Spleen (tissue), 11 donors: Measurements from ENCODE around the gene MTIF2. TPM values are rescaled to one million over a fixed set of nuclear protein-coding genes. Genes with fewer than 3 reads are reported as not detected.

Experiments
- DNase-seq: peaks from one replicate; pipeline ENCODE4 v3.0.0-alpha.2; 2020
- H3K27ac ChIP-seq, 8 donors: fragments of 200-600 bp; sonication (generic) in 7 of 8; 1 replicate in 4 of 8; 2 replicates in 4 of 8; pipeline versions ENCODE4 v1.5.0 to v1.8.0; 2016 to 2021; ENCODE audit warnings: inconsistent platforms in 4 of 8, mild to moderate bottlenecking in 4 of 8, moderate library complexity in 1 of 8
- H3K27me3 ChIP-seq, 7 donors: fragments of 200-600 bp; sonication (generic) in 6 of 7; replicated peaks in 1 of 7; 1 replicate in 4 of 7; 2 replicates in 3 of 7; pipeline versions ENCODE4 v1.5.0 to v1.8.0; 2016 to 2021; ENCODE audit warnings: inconsistent platforms in 3 of 7, mild to moderate bottlenecking in 1 of 7
- H3K36me3 ChIP-seq, 6 donors: fragments of 200-600 bp; sonication (generic) in 5 of 6; 1 replicate in 4 of 6; 2 replicates in 2 of 6; pipeline versions ENCODE4 v1.5.0 to v1.8.0; 2016 to 2021; ENCODE audit warnings: inconsistent platforms in 2 of 6
- H3K4me1 ChIP-seq, 6 donors: fragments of 200-600 bp; sonication (generic) in 5 of 6; 1 replicate in 3 of 6; 2 replicates in 3 of 6; pipeline versions ENCODE4 v1.5.0 to v1.8.0; 2016 to 2021; ENCODE audit warnings: inconsistent platforms in 3 of 6
- H3K4me3 ChIP-seq, 8 donors: fragments of 200-600 bp; sonication (generic) in 7 of 8; 1 replicate in 4 of 8; 2 replicates in 4 of 8; pipeline versions ENCODE4 v1.5.0 to v1.8.0; 2016 to 2021; ENCODE audit warnings: inconsistent platforms in 4 of 8, mild to moderate bottlenecking in 4 of 8, moderate library complexity in 2 of 8
- H3K9me3 ChIP-seq, 8 donors: fragments of 200-600 bp; sonication (generic) in 7 of 8; 1 replicate in 4 of 8; 2 replicates in 4 of 8; pipeline versions ENCODE4 v1.5.0 to v1.8.0; 2016 to 2021; ENCODE audit warnings: inconsistent platforms in 4 of 8
- POLR2A ChIP-seq, 3 donors: fragments of 450-650 bp; IDR thresholded peaks; one replicate each; pipeline ENCODE4 v1.5.1; 2017; ENCODE audit warnings: antibody characterized with exemption in 3 of 3, mild to moderate bottlenecking in 1 of 3
- POLR2AphosphoS5 ChIP-seq, 3 donors: sonication (generic); formaldehyde crosslinking; IDR thresholded peaks; one replicate each; pipeline ENCODE4 v1.5.1; 2017; ENCODE audit warnings: antibody characterized with exemption in 3 of 3
- WGBS, 5 donors: extraction: QIAGEN DNeasy Blood & Tissue Kit in 3 of 5; methylation state at CpG; one replicate each; pipeline versions ENCODE4 v1.1.5 to v1.1.7; 2013 to 2018; 5-methylcytosine and 5-hydroxymethylcytosine counted together
- intact Hi-C: fragments of 100-400 bp; cut with DNase I; formaldehyde crosslinking; loops from one replicate; pipeline ENCODE4 v1.15.0; 2023; ENCODE audit warnings: low total_unique reads
- polyA plus RNA-seq, 3 donors: library from polyadenylated mRNA; stranded (reverse); fragments of 200-250 nt; gene quantifications; one replicate each; pipeline ENCODE4 v1.2.1, GENCODE V29; 2013
- total RNA-seq, 7 donors: library from RNA; depleted of rRNA in 3 of 7; stranded (reverse); fragments of >200 nt in 3 of 7; fragmentation: NEBNext Ultra II Directional in 4 of 7; extraction: Animal tissue kit (Norgen Biotek cat#: 25700) in 4 of 7; gene quantifications; one replicate each; pipeline versions ENCODE4 v1.1.0 to v1.2.1, GENCODE V29; 2016 to 2021
- TF ChIP-seq, protein P1 (sequence below), 11 experiments: fragments of 200-600 bp in 7 of 11; fragments of 450-650 bp in 4 of 11; sonication (generic) in 4 of 11; IDR thresholded peaks in 8 of 11; conservative IDR thresholded peaks in 3 of 11; 1 replicate in 7 of 11; 2 replicates in 4 of 11; pipeline versions ENCODE4 v1.4.0 to v1.8.0; 2016 to 2021; ENCODE audit warnings: antibody characterized with exemption in 11 of 11, inconsistent platforms in 4 of 11, mild to moderate bottlenecking in 1 of 11
- donor health status: healthy with polysubstance abuse.
- donor health status: DM: no; HTN: no; CAD: no; lungs with moderate emphysema.
- donor health status: DM: no; HTN: no; CAD: no.
- donor health status: Bipolar disorder and iron deficiency.
- donor health status: healthy.
- donor health status: DM: no; HTN: no; CAD: no.
- donor health status: DM: yes; HTN: yes; CAD: no.

Gene MTIF2
- total and polyA plus RNA-seq, 10 donors: 18.4 to 28.5 (median 21.4) TPM

DNA sequence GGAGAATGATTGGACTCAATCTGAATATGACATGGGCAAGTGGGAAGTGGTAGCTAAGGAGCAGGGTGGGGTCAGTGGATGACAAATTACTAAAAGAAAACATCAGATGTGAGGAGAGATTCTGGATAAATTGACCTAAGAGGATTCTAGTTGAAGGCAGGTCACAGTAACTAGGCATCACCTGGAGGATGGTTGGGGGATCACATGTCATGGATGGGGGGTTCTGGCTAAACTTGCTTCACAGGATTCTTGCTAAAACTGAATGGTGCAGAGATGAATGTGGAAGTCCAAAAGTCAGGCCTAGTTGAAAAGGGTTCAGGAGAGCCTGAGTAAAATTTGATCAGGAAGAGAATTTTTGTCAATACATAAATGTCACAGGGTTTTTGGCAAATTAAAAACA, 55.2 kb downstream of the MTIF2 start:
- Histone ChIP-seq H3K27ac (no peak overlapping the region), H3K9me3 (no peaks in the 10 kb centered on the region), H3K27me3 (no peaks in the 10 kb centered on the region), H3K4me1 (no peaks in the 10 kb centered on the region), H3K36me3 (no peaks in the 10 kb centered on the region), H3K4me3 (no peak overlapping the region)
- DNase-seq: no peak
- no peak for TF ChIP-seq POLR2AphosphoS5 (IDR thresholded peaks at IDR 0.05)
- TF ChIP-seq POLR2A (IDR thresholded peaks at IDR 0.05): no peak
- TF ChIP-seq, protein P1, sequence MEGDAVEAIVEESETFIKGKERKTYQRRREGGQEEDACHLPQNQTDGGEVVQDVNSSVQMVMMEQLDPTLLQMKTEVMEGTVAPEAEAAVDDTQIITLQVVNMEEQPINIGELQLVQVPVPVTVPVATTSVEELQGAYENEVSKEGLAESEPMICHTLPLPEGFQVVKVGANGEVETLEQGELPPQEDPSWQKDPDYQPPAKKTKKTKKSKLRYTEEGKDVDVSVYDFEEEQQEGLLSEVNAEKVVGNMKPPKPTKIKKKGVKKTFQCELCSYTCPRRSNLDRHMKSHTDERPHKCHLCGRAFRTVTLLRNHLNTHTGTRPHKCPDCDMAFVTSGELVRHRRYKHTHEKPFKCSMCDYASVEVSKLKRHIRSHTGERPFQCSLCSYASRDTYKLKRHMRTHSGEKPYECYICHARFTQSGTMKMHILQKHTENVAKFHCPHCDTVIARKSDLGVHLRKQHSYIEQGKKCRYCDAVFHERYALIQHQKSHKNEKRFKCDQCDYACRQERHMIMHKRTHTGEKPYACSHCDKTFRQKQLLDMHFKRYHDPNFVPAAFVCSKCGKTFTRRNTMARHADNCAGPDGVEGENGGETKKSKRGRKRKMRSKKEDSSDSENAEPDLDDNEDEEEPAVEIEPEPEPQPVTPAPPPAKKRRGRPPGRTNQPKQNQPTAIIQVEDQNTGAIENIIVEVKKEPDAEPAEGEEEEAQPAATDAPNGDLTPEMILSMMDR (IDR thresholded peaks at IDR 0.05 in 8 of 11, conservative IDR thresholded peaks at IDR 0.05 in 3 of 11): no peak
- intact Hi-C loops: no loop called here

DNA sequence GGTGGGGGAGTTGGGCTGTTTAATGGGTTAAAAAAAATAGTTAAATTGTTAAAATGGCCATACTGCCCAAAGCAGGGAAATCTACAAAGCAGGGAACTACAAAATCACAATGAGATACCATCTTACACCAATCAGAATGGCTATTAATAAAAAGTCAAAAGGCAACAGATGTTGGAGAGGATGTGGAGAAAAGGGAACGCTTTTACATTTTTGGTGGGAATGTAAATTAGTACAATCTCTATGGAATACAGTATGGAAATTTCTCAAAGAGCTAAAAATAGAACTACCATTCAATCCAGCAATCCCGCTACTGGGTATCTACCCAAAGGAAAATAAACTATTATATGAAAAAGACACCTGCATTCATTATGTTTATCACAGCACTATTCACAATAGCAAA, 64.1 kb downstream of the MTIF2 start:
- no peak overlapping the region for H3K4me3 ChIP-seq
- H3K4me1 ChIP-seq: no peaks in the 10 kb centered on the region
- DNase-seq: no peak
- H3K9me3 ChIP-seq: peaks cover 0 to 37% (median 24%) of the 10 kb centered on the region in 8 donors
- WGBS, 5 donors: 89 to 99% (median 94%) methylated on average over 2 of the region's 2 CpGs
- no peak overlapping the region for H3K27ac ChIP-seq
- TF ChIP-seq, protein P1 (IDR thresholded peaks at IDR 0.05 in 8 of 11, conservative IDR thresholded peaks at IDR 0.05 in 3 of 11): no peak
- TF ChIP-seq POLR2A (IDR thresholded peaks at IDR 0.05) (no peak), POLR2AphosphoS5 (IDR thresholded peaks at IDR 0.05) (no peak)
- intact Hi-C loops: no loop called here
- peaks cover 0 to 16% (median 0%) of the 10 kb centered on the region in 6 donors for H3K36me3 ChIP-seq
- no peaks in the 10 kb centered on the region for H3K27me3 ChIP-seq

DNA sequence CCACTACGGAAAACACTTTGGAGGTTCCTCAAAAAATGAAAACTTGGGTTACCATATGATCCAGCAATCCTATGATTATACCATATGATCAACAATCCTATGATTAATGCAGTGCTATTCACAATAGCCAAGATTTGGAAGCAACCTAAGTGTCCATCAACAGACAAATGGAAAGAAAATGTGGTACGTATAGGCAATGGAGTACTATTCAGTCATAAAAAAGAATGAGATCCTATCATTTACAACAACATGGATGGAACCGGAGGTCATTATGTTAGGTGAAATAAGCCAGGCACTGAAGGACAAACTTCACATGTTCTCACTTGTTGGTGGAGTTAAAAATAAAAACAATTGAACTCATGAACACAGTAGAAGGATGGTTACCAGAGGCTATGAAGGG, 64.5 kb downstream of the MTIF2 start:
- TF ChIP-seq, protein P1 (IDR thresholded peaks at IDR 0.05 in 8 of 11, conservative IDR thresholded peaks at IDR 0.05 in 3 of 11): no peak
- DNase-seq: no peak
- H3K4me3 ChIP-seq: no peak overlapping the region
- peaks cover 0 to 20% (median 0%) of the 10 kb centered on the region in 6 donors for H3K36me3 ChIP-seq
- H3K9me3 ChIP-seq: peaks cover 0 to 42% (median 28%) of the 10 kb centered on the region in 8 donors
- H3K27ac ChIP-seq: no peak overlapping the region
- no peaks in the 10 kb centered on the region for H3K27me3 ChIP-seq
- WGBS, 5 donors: 96 to 99% (median 97%) methylated on average over 3 of the region's 3 CpGs
- intact Hi-C loops: no loop called here
- H3K4me1 ChIP-seq: no peaks in the 10 kb centered on the region

DNA sequence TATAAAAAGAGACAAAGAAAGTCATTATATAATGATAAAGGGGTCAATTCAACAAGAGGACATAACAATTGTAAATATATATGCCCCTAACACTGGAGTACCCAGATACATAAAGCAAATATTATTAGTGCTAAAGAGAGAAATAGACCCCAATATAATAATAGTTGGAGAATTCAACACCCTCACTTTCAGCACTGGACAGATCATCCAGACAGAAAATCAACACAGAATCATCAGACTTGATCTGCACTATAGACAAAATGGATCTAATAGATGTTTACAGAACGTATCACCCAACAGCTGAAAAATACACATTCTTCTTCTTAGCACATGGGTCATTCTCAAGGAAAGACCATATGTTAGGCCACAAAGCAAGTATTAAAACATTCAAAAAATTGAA, 68.6 kb downstream of the MTIF2 start:
- Histone ChIP-seq H3K9me3 (peaks cover 0 to 50% (median 30%) of the 10 kb centered on the region in 8 donors), H3K27me3 (no peaks in the 10 kb centered on the region), H3K4me3 (no peak overlapping the region), H3K27ac (no peak overlapping the region), H3K36me3 (peaks cover 0 to 58% (median 0%) of the 10 kb centered on the region in 6 donors), H3K4me1 (no peaks in the 10 kb centered on the region)
- 93 to 100% (median 97%) methylated on average over 1 of the region's 1 CpG for WGBS, 5 donors
- no peak for DNase-seq
- intact Hi-C loops: no loop called here
- TF ChIP-seq, protein P1 (IDR thresholded peaks at IDR 0.05 in 8 of 11, conservative IDR thresholded peaks at IDR 0.05 in 3 of 11): no peak
- TF ChIP-seq POLR2A (IDR thresholded peaks at IDR 0.05): no peak
- TF ChIP-seq POLR2AphosphoS5 (IDR thresholded peaks at IDR 0.05): no peak
